IPS-15b (cell line): ENCODE results near the gene GLP1R.
"Not testable (repeated sequence)": the region's sequence is repeated elsewhere in the genome, so short reads cannot be mapped to it uniquely, and the experiment has no call there.

Experiments used
- H3K27me3 ChIP-seq: one replicate; pipeline ENCODE4 v1.6.1; 2013; ENCODE audit warnings: low read length; ENCODE audit not compliant: control insufficient read depth, insufficient read depth
- H3K36me3 ChIP-seq: one replicate; pipeline ENCODE4 v1.6.1; 2013; ENCODE audit warnings: low read length; ENCODE audit not compliant: control insufficient read depth, insufficient read depth
- H3K4me1 ChIP-seq: one replicate; pipeline ENCODE4 v1.6.1; 2013; ENCODE audit warnings: mild to moderate bottlenecking, low read length; ENCODE audit not compliant: control insufficient read depth, insufficient read depth
- H3K4me3 ChIP-seq: one replicate; pipeline ENCODE4 v1.5.1; 2013; ENCODE audit warnings: low read depth, low read length
- H3K9ac ChIP-seq: one replicate; pipeline ENCODE4 v1.6.1; 2013; ENCODE audit warnings: low read depth, mild to moderate bottlenecking, low read length
- H3K9me3 ChIP-seq: one replicate; pipeline ENCODE4 v1.6.1; 2013; ENCODE audit warnings: mild to moderate bottlenecking, low read length; ENCODE audit not compliant: control insufficient read depth, insufficient read depth

The GLP1R gene

GRCh38 chr6:39114704-39115599, 66.4 kb downstream of the GLP1R start, which contains the start of gene SAYSD1:
Gene SAYSD1 (minus strand): TSS chr6:39115186. CDS start chr6:39115089, 97 bp downstream.
- peaks cover 8% of the 10 kb centered on the region for H3K27me3 ChIP-seq
- no peaks in the 10 kb centered on the region for H3K36me3 ChIP-seq
- peak within 1 kb of the TSS; percentile 55 for H3K4me3 ChIP-seq
- no peaks in the 10 kb centered on the region for H3K9me3 ChIP-seq
- peak within 1 kb of the TSS; percentile 68 for H3K9ac ChIP-seq
- peaks cover 5% of the 10 kb centered on the region for H3K4me1 ChIP-seq

DNA sequence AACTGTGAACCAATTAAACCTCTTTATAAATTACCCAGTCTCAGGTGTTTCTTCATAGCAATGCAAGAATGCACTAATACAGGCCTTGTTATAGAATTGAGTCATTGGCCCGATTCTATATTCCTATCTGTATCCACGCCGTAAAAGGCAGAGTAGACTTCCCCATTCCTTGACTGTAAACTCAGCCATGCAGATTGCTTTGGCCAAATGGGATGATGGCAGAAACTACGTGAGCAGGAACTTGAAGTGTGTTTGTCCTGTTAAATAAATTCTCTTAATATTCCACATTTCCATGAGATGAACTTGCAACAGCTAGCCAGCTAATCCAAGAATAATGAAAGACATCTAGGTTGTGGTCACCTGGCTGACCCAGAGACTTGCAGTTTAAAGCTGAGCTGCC, 70.3 kb downstream of the GLP1R start:
- no peaks in the 10 kb centered on the region for H3K36me3 ChIP-seq
- H3K4me3 ChIP-seq = no peak overlapping the region
- peaks cover 5% of the 10 kb centered on the region for H3K4me1 ChIP-seq
- H3K9me3 ChIP-seq = no peaks in the 10 kb centered on the region
- H3K9ac ChIP-seq = no peak overlapping the region
- H3K27me3 ChIP-seq = peaks cover 8% of the 10 kb centered on the region

DNA sequence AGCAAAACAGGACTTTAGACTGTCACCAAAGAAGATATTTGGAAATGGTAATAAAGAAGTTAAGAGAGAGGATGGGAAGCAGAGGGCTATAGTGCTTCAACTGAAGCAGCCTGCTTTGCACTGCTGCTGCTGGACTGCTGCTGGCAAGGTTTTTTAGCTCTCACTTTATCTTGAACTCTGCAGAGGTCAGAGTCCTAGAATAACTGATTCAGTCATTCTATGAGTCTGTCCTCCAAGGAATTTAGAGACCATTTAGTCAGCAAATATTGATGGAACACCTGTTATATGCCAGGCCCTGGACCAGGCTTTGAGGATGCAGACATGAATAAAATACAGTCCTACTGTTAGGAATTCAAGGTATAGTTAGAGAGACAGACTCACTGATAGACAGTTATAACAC, 75.5 kb downstream of the GLP1R start:
- Histone ChIP-seq H3K36me3 (no peaks in the 10 kb centered on the region), H3K27me3 (no peaks in the 10 kb centered on the region), H3K4me3 (no peak overlapping the region), H3K4me1 (no peaks in the 10 kb centered on the region), H3K9ac (no peak overlapping the region), H3K9me3 (no peaks in the 10 kb centered on the region)

DNA sequence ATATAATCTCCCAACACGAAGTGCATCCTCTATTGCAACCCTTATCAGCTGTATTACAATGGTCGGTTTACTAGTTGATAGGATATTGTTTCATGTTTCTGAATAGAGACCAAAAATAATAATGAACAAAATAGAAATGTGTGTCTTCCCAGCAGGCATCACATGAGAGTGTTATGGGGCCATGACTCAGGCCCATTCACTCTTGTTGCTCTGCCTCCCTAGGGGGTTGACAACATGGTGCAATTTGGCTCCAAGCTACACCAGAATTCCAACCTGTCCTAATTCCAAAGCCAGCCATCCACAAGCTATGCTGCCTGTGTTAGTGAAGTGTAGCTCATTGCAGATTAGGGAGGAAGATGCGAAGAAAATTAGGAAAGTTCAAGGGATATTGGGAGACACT, 79.5 kb downstream of the GLP1R start:
- H3K27me3 ChIP-seq = no peaks in the 10 kb centered on the region
- H3K36me3 ChIP-seq = no peaks in the 10 kb centered on the region

GRCh38 chr6:39128832-39129231, 80.3 kb downstream of the GLP1R start:
- no peak overlapping the region for H3K4me3 ChIP-seq
- no peaks in the 10 kb centered on the region for H3K27me3 ChIP-seq
- H3K4me1 ChIP-seq = no peaks in the 10 kb centered on the region
- no peaks in the 10 kb centered on the region for H3K9me3 ChIP-seq
- H3K36me3 ChIP-seq = no peaks in the 10 kb centered on the region
- H3K9ac ChIP-seq = no peak overlapping the region

More for the DNA sequence above, 79.5 kb downstream of the GLP1R start:
- Histone ChIP-seq H3K9ac (no peak overlapping the region), H3K9me3 (no peaks in the 10 kb centered on the region), H3K4me3 (no peak overlapping the region), H3K4me1 (no peaks in the 10 kb centered on the region)

DNA sequence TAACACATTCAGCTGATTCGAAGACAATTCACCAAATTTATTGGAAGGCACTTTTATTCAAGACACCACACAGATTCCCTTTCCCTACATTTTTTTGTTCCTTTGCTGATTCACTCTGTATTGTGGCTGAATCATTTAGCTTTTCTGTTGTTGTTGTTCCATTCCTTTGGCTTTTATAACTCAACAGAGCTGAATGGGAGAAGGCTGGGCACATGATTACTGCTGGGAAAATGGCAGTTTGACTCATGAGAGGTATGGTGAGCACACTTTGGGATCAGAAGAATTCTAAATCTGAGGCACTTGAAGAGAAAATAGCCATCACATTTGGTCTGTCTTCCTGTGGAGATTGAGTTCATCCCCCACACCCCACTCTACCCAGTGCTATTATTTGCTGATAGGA, 82.1 kb downstream of the GLP1R start:
- Histone ChIP-seq H3K27me3 (no peaks in the 10 kb centered on the region), H3K9me3 (no peaks in the 10 kb centered on the region), H3K36me3 (no peaks in the 10 kb centered on the region), H3K4me3 (no peak overlapping the region), H3K9ac (no peak overlapping the region), H3K4me1 (no peaks in the 10 kb centered on the region)

GRCh38 chr6:39134761-39135160, 86.2 kb downstream of the GLP1R start:
- not testable (repeated sequence) for H3K4me3 ChIP-seq, H3K9ac ChIP-seq, H3K27me3 ChIP-seq, H3K4me1 ChIP-seq, H3K9me3 ChIP-seq, H3K36me3 ChIP-seq

- H3K27me3 ChIP-seq, H3K9ac ChIP-seq, H3K9me3 ChIP-seq, H3K36me3 ChIP-seq, H3K4me3 ChIP-seq, H3K4me1 ChIP-seq: not testable (repeated sequence)
These were observed 87.6 kb downstream of the GLP1R start for GRCh38 chr6:39136207-39136606.

- Histone ChIP-seq H3K4me1 (no peaks in the 10 kb centered on the region), H3K9me3 (no peaks in the 10 kb centered on the region), H3K9ac (no peak overlapping the region), H3K4me3 (no peak overlapping the region), H3K36me3 (no peaks in the 10 kb centered on the region), H3K27me3 (no peaks in the 10 kb centered on the region)
These were observed 88.7 kb downstream of the GLP1R start for GRCh38 chr6:39137245-39137644.
